GM18858 (cell line): ENCODE measurements around the gene ALG2.
"Not testable (repeated sequence)": the region's sequence is repeated elsewhere in the genome, so short reads cannot be mapped to it uniquely, and the experiment has no call there.

ENCODE experiments used
- ATAC-seq: cut with Tn5 transposase; IDR thresholded peaks from one replicate; pipeline ENCODE4 v1.9.1; 2021; ENCODE audit not compliant: unreplicated experiment

Gene ALG2

GRCh38 chr9:99238331-99238730, 16.6 kb upstream of the ALG2 start:
- ATAC-seq, result no peak

- not testable (repeated sequence) for ATAC-seq
Observed at GRCh38 chr9:99237849-99238248, 16.1 kb upstream of the ALG2 start.

GRCh38 chr9:99237356-99237755, 15.6 kb upstream of the ALG2 start:
- ATAC-seq, result no peak

GRCh38 chr9:99235926-99236634, 14.3 kb upstream of the ALG2 start:
- peak; percentile 97 for ATAC-seq

GRCh38 chr9:99235069-99235468, 13.3 kb upstream of the ALG2 start:
- ATAC-seq, result no peak

- no peak for ATAC-seq
Observed at GRCh38 chr9:99234618-99235017, 12.9 kb upstream of the ALG2 start.

- ATAC-seq, result no peak
Observed at GRCh38 chr9:99231711-99232110, 10.0 kb upstream of the ALG2 start.

GRCh38 chr9:99230206-99230605, 8.5 kb upstream of the ALG2 start:
- no peak for ATAC-seq

GRCh38 chr9:99226054-99226453, 4.3 kb upstream of the ALG2 start:
- ATAC-seq, result no peak

- no peak for ATAC-seq
Observed at GRCh38 chr9:99224445-99224844, 2.7 kb upstream of the ALG2 start.

- peak; percentile 15 for ATAC-seq
Observed at GRCh38 chr9:99222416-99223270, 901 bp upstream of the ALG2 start.

- ATAC-seq, result peak; percentile 9
Observed at GRCh38 chr9:99221266-99221620, 499 bp downstream of the ALG2 start.

- ATAC-seq, result no peak
Observed at GRCh38 chr9:99220011-99220410, 1.7 kb downstream of the ALG2 start.

GRCh38 chr9:99216073-99216472, 5.7 kb downstream of the ALG2 start:
- ATAC-seq, result no peak

- ATAC-seq, result no peak
Observed at GRCh38 chr9:99213197-99213596, 8.5 kb downstream of the ALG2 start.

- ATAC-seq, result no peak
Observed at GRCh38 chr9:99211746-99212145, 10.0 kb downstream of the ALG2 start.

GRCh38 chr9:99210572-99210971, 11.2 kb downstream of the ALG2 start:
- no peak for ATAC-seq

- no peak for ATAC-seq
Observed at GRCh38 chr9:99201603-99202002, 20.1 kb downstream of the ALG2 start.

GRCh38 chr9:99199938-99200539, 21.7 kb downstream of the ALG2 start:
- no peak for ATAC-seq

GRCh38 chr9:99197987-99198386, 23.8 kb downstream of the ALG2 start:
- ATAC-seq, result no peak

- no peak for ATAC-seq
Observed at GRCh38 chr9:99197124-99197630, 24.6 kb downstream of the ALG2 start.

- not testable (repeated sequence) for ATAC-seq
Observed at GRCh38 chr9:99196484-99196883, 25.3 kb downstream of the ALG2 start.
